ENCODE results near the gene INPP1. TPM values are rescaled to one million over a fixed set of nuclear protein-coding genes. Genes with fewer than 3 reads are reported as not detected.

INPP1 gene
- total RNA-seq, 1 experiment from 2014 or later: 9.5 TPM

GRCh38 chr2:190369635-190370034 is 26.2 kb downstream of the INPP1 start:
- Histone ChIP-seq H3K4me1 (replicated peaks; ENCODE audit: insufficient read depth) (no peaks in the 10 kb centered on the region), H3K9me2 (ENCODE audit: insufficient read depth) (no peaks in the 10 kb centered on the region), H3K9me3 (ENCODE audit: insufficient read depth, low read depth) (no peaks in the 10 kb centered on the region), H3F3A (ENCODE audit: insufficient read depth, low read depth) (no peaks in the 10 kb centered on the region), H3K4me3 (no peak overlapping the region), H4K20me1 (ENCODE audit: insufficient read depth) (no peaks in the 10 kb centered on the region), H3K27ac (no peak overlapping the region), H3K27me3 (ENCODE audit: insufficient read depth, low read depth) (no peaks in the 10 kb centered on the region), H2AFZ (no peak overlapping the region), H3K4me2 (no peak overlapping the region), H3K36me3 (ENCODE audit: low read depth) (no peaks in the 10 kb centered on the region), H3K79me2 (ENCODE audit: low read depth) (no peaks in the 10 kb centered on the region)
- intact Hi-C loops (cut with micrococcal nuclease; ENCODE audit: unreplicated experiment): no loop called here
- TF ChIP-seq CTCF (conservative IDR thresholded peaks at IDR 0.05) (no peak), EZH2 (IDR thresholded peaks at IDR 0.05; ENCODE audit: low read depth) (no peak)
- no TSS peak for BruUV-seq (replicated peaks)
- CTCF ChIA-PET: no interaction called here
- POLR2A ChIA-PET (ENCODE audit: unreplicated experiment): no interaction called here
- no peak for DNase-seq

GRCh38 chr2:190376083-190376482 is 32.7 kb downstream of the INPP1 start:
- TF ChIP-seq EZH2 (IDR thresholded peaks at IDR 0.05; ENCODE audit: low read depth): no peak
- TF ChIP-seq CTCF (conservative IDR thresholded peaks at IDR 0.05): no peak
- CTCF ChIA-PET: interaction anchor here (0.6 kb wide), 1 partner anchor 61 kb away, joined by 3 read pairs; no protein-coding TSS in a partner anchor

GRCh38 chr2:190376591-190377245 is 33.3 kb downstream of the INPP1 start:
- H3K27ac ChIP-seq: no peak overlapping the region
- no peaks in the 10 kb centered on the region for H3K9me2 ChIP-seq (ENCODE audit: insufficient read depth)
- TF ChIP-seq CTCF (conservative IDR thresholded peaks at IDR 0.05) (no peak), EZH2 (IDR thresholded peaks at IDR 0.05; ENCODE audit: low read depth) (no peak)
- no peak overlapping the region for H3K4me3 ChIP-seq
- no peaks in the 10 kb centered on the region for H3F3A ChIP-seq (ENCODE audit: insufficient read depth, low read depth)
- intact Hi-C loops (cut with micrococcal nuclease; ENCODE audit: unreplicated experiment): no loop called here
- no peak overlapping the region for H2AFZ ChIP-seq
- H3K4me2 ChIP-seq: no peak overlapping the region
- no TSS peak for BruUV-seq (replicated peaks)
- ChIA-PET POLR2A (ENCODE audit: unreplicated experiment) (no interaction called here), CTCF (interaction anchor here (0.6 kb wide), 1 partner anchor 61 kb away, joined by 3 read pairs; no protein-coding TSS in a partner anchor)
- no peaks in the 10 kb centered on the region for H3K79me2 ChIP-seq (ENCODE audit: low read depth)
- no peaks in the 10 kb centered on the region for H4K20me1 ChIP-seq (ENCODE audit: insufficient read depth)
- H3K9me3 ChIP-seq (ENCODE audit: insufficient read depth, low read depth): no peaks in the 10 kb centered on the region
- no peaks in the 10 kb centered on the region for H3K4me1 ChIP-seq (replicated peaks; ENCODE audit: insufficient read depth)
- no peak for DNase-seq
- H3K27me3 ChIP-seq (ENCODE audit: insufficient read depth, low read depth): no peaks in the 10 kb centered on the region
- H3K36me3 ChIP-seq (ENCODE audit: low read depth): no peaks in the 10 kb centered on the region

More at GRCh38 chr2:190376083-190376482, 32.7 kb downstream of the INPP1 start:
- H3K79me2 ChIP-seq (ENCODE audit: low read depth): no peaks in the 10 kb centered on the region
- no peaks in the 10 kb centered on the region for H4K20me1 ChIP-seq (ENCODE audit: insufficient read depth)
- no TSS peak for BruUV-seq (replicated peaks)
- no peaks in the 10 kb centered on the region for H3K27me3 ChIP-seq (ENCODE audit: insufficient read depth, low read depth)
- H3K36me3 ChIP-seq (ENCODE audit: low read depth): no peaks in the 10 kb centered on the region
- no peaks in the 10 kb centered on the region for H3K4me1 ChIP-seq (replicated peaks; ENCODE audit: insufficient read depth)
- no peak for DNase-seq
- no peak overlapping the region for H3K4me2 ChIP-seq
- H3K4me3 ChIP-seq: no peak overlapping the region
- no peaks in the 10 kb centered on the region for H3K9me3 ChIP-seq (ENCODE audit: insufficient read depth, low read depth)
- intact Hi-C loops (cut with micrococcal nuclease; ENCODE audit: unreplicated experiment): no loop called here
- no peaks in the 10 kb centered on the region for H3F3A ChIP-seq (ENCODE audit: insufficient read depth, low read depth)
- POLR2A ChIA-PET (ENCODE audit: unreplicated experiment): no interaction called here
- H2AFZ ChIP-seq: no peak overlapping the region
- no peak overlapping the region for H3K27ac ChIP-seq
- no peaks in the 10 kb centered on the region for H3K9me2 ChIP-seq (ENCODE audit: insufficient read depth)
